ENCODE results near the gene FAAP100.

The FAAP100 gene

GRCh38 chr17:81527591-81528383 lies 24.4 kb downstream of the FAAP100 start, which contains the start of gene FSCN2:
Gene FSCN2, plus strand, starts transcription at chr17:81528377. Its CDS starts 155 bp downstream, at chr17:81528532.
- Histone ChIP-seq H3K36me3 (ENCODE audit: control insufficient read depth in 4 of 4, insufficient read depth in 4 of 4, low read length in 3 of 4) (no peaks in the 10 kb centered on the region), H3K4me3 (ENCODE audit: control insufficient read depth in 1 of 7, extremely low read depth in 1 of 7, insufficient read depth in 4 of 7, low read depth in 2 of 7, low read length in 6 of 7) (no peak within 1 kb of the TSS), H3K4me1 (ENCODE audit: control extremely low read depth in 1 of 4, control insufficient read depth in 4 of 4, insufficient read depth in 4 of 4, low read length in 3 of 4) (peaks cover 0 to 7% (median 6%) of the 10 kb centered on the region in 4 experiments), H3K27ac (ENCODE audit: insufficient read depth in 1 of 2, low read depth in 1 of 2, low read length in 2 of 2, poor library complexity in 1 of 2, severe bottlenecking in 2 of 2) (no peak within 1 kb of the TSS), H3K27me3 (replicated peaks in 2 of 5; ENCODE audit: control insufficient read depth in 4 of 5, insufficient read depth in 5 of 5, low read length in 4 of 5) (peaks cover 0 to 30% (median 0%) of the 10 kb centered on the region in 5 experiments), H3K9me3 (ENCODE audit: control extremely low read depth in 1 of 5, control insufficient read depth in 4 of 5, insufficient read depth in 2 of 5, low read depth in 1 of 5, low read length in 4 of 5) (peaks cover 0 to 3% (median 0%) of the 10 kb centered on the region in 5 experiments)
- POLR2A ChIA-PET: no interaction called here
- 63% methylated on average over 29 of the region's 42 CpGs for WGBS (ENCODE audit: insufficient coverage)
- DNase-seq: no peak
- CTCF ChIA-PET: interaction anchor here (1.0 kb wide), 1 partner anchor 10 kb away, joined by 3 read pairs; no protein-coding TSS in a partner anchor

- POLR2A ChIA-PET: no interaction called here
Observed at GRCh38 chr17:81526662-81527571, 25.2 kb downstream of the FAAP100 start.

GRCh38 chr17:81524865-81525159 lies 27.3 kb downstream of the FAAP100 start:
- H3K4me3 ChIP-seq (ENCODE audit: control insufficient read depth in 1 of 7, extremely low read depth in 1 of 7, insufficient read depth in 4 of 7, low read depth in 2 of 7, low read length in 6 of 7): no peak overlapping the region
- H3K4me1 ChIP-seq (ENCODE audit: control extremely low read depth in 1 of 4, control insufficient read depth in 4 of 4, insufficient read depth in 4 of 4, low read length in 3 of 4): peaks cover 0 to 11% (median 8%) of the 10 kb centered on the region in 4 experiments
- peaks cover 0 to 29% (median 0%) of the 10 kb centered on the region in 5 experiments for H3K27me3 ChIP-seq (replicated peaks in 2 of 5; ENCODE audit: control insufficient read depth in 4 of 5, insufficient read depth in 5 of 5, low read length in 4 of 5)
- no peaks in the 10 kb centered on the region for H3K36me3 ChIP-seq (ENCODE audit: control insufficient read depth in 4 of 4, insufficient read depth in 4 of 4, low read length in 3 of 4)
- ChIA-PET POLR2A (no interaction called here), CTCF (no interaction called here)
- 84% methylated on average over 5 of the region's 8 CpGs for WGBS (ENCODE audit: insufficient coverage)
- no peaks in the 10 kb centered on the region for H3K9me3 ChIP-seq (ENCODE audit: control extremely low read depth in 1 of 5, control insufficient read depth in 4 of 5, insufficient read depth in 2 of 5, low read depth in 1 of 5, low read length in 4 of 5)
- H3K27ac ChIP-seq (ENCODE audit: insufficient read depth in 1 of 2, low read depth in 1 of 2, low read length in 2 of 2, poor library complexity in 1 of 2, severe bottlenecking in 2 of 2): no peak overlapping the region
- DNase-seq: no peak

More at GRCh38 chr17:81526662-81527571, 25.2 kb downstream of the FAAP100 start:
- Histone ChIP-seq H3K36me3 (ENCODE audit: control insufficient read depth in 4 of 4, insufficient read depth in 4 of 4, low read length in 3 of 4) (no peaks in the 10 kb centered on the region), H3K27ac (ENCODE audit: insufficient read depth in 1 of 2, low read depth in 1 of 2, low read length in 2 of 2, poor library complexity in 1 of 2, severe bottlenecking in 2 of 2) (no peak overlapping the region), H3K4me1 (ENCODE audit: control extremely low read depth in 1 of 4, control insufficient read depth in 4 of 4, insufficient read depth in 4 of 4, low read length in 3 of 4) (peaks cover 0 to 7% (median 6%) of the 10 kb centered on the region in 4 experiments), H3K9me3 (ENCODE audit: control extremely low read depth in 1 of 5, control insufficient read depth in 4 of 5, insufficient read depth in 2 of 5, low read depth in 1 of 5, low read length in 4 of 5) (peaks cover 0 to 3% (median 0%) of the 10 kb centered on the region in 5 experiments), H3K27me3 (replicated peaks in 2 of 5; ENCODE audit: control insufficient read depth in 4 of 5, insufficient read depth in 5 of 5, low read length in 4 of 5) (peaks cover 0 to 29% (median 0%) of the 10 kb centered on the region in 5 experiments), H3K4me3 (ENCODE audit: control insufficient read depth in 1 of 7, extremely low read depth in 1 of 7, insufficient read depth in 4 of 7, low read depth in 2 of 7, low read length in 6 of 7) (no peak overlapping the region)
- DNase-seq: no peak
- WGBS (ENCODE audit: insufficient coverage): 95% methylated on average over 20 of the region's 21 CpGs
- CTCF ChIA-PET: interaction anchor here (0.8 to 1.3 kb wide), 4 partner anchors 11 to 276 kb away, joined by 3 to 5 read pairs (median 3); no protein-coding TSS in a partner anchor

GRCh38 chr17:81524039-81524864 lies 27.9 kb downstream of the FAAP100 start:
- 88% methylated on average over 17 of the region's 18 CpGs for WGBS (ENCODE audit: insufficient coverage)
- H3K9me3 ChIP-seq (ENCODE audit: control extremely low read depth in 1 of 5, control insufficient read depth in 4 of 5, insufficient read depth in 2 of 5, low read depth in 1 of 5, low read length in 4 of 5): no peaks in the 10 kb centered on the region
- H3K36me3 ChIP-seq (ENCODE audit: control insufficient read depth in 4 of 4, insufficient read depth in 4 of 4, low read length in 3 of 4): no peaks in the 10 kb centered on the region
- H3K4me3 ChIP-seq (ENCODE audit: control insufficient read depth in 1 of 7, extremely low read depth in 1 of 7, insufficient read depth in 4 of 7, low read depth in 2 of 7, low read length in 6 of 7): no peak overlapping the region
- POLR2A ChIA-PET: interaction anchor here (0.9 kb wide), 1 partner anchor 10 kb away, joined by 3 read pairs; no protein-coding TSS in a partner anchor
- CTCF ChIA-PET: interaction anchor here (0.7 to 2.5 kb wide), 3 partner anchors 10 to 40 kb away, joined by 3 to 8 read pairs (median 5); partner anchors contain the start of gene ACTG1
- peaks cover 0 to 17% (median 13%) of the 10 kb centered on the region in 4 experiments for H3K4me1 ChIP-seq (ENCODE audit: control extremely low read depth in 1 of 4, control insufficient read depth in 4 of 4, insufficient read depth in 4 of 4, low read length in 3 of 4)
- no peak overlapping the region for H3K27ac ChIP-seq (ENCODE audit: insufficient read depth in 1 of 2, low read depth in 1 of 2, low read length in 2 of 2, poor library complexity in 1 of 2, severe bottlenecking in 2 of 2)
- H3K27me3 ChIP-seq (replicated peaks in 2 of 5; ENCODE audit: control insufficient read depth in 4 of 5, insufficient read depth in 5 of 5, low read length in 4 of 5): peaks cover 0 to 29% (median 0%) of the 10 kb centered on the region in 5 experiments
- DNase-seq: no peak

GRCh38 chr17:81523402-81524038 lies 28.6 kb downstream of the FAAP100 start:
- Histone ChIP-seq H3K36me3 (ENCODE audit: control insufficient read depth in 4 of 4, insufficient read depth in 4 of 4, low read length in 3 of 4) (no peaks in the 10 kb centered on the region), H3K4me3 (ENCODE audit: control insufficient read depth in 1 of 7, extremely low read depth in 1 of 7, insufficient read depth in 4 of 7, low read depth in 2 of 7, low read length in 6 of 7) (no peak overlapping the region), H3K9me3 (ENCODE audit: control extremely low read depth in 1 of 5, control insufficient read depth in 4 of 5, insufficient read depth in 2 of 5, low read depth in 1 of 5, low read length in 4 of 5) (no peaks in the 10 kb centered on the region), H3K27me3 (replicated peaks in 2 of 5; ENCODE audit: control insufficient read depth in 4 of 5, insufficient read depth in 5 of 5, low read length in 4 of 5) (peaks cover 0 to 28% (median 0%) of the 10 kb centered on the region in 5 experiments), H3K27ac (ENCODE audit: insufficient read depth in 1 of 2, low read depth in 1 of 2, low read length in 2 of 2, poor library complexity in 1 of 2, severe bottlenecking in 2 of 2) (no peak overlapping the region), H3K4me1 (ENCODE audit: control extremely low read depth in 1 of 4, control insufficient read depth in 4 of 4, insufficient read depth in 4 of 4, low read length in 3 of 4) (peaks cover 0 to 24% (median 20%) of the 10 kb centered on the region in 4 experiments)
- ChIA-PET CTCF (interaction anchor here (0.7 to 2.5 kb wide), 8 partner anchors 8 to 214 kb away, joined by 3 to 8 read pairs (median 3); partner anchors contain the start of gene ACTG1), POLR2A (interaction anchor here (0.6 to 0.9 kb wide), 3 partner anchors 10 to 114 kb away, joined by 3 read pairs; no protein-coding TSS in a partner anchor)
- 53% methylated on average over 17 of the region's 17 CpGs for WGBS (ENCODE audit: insufficient coverage)
- DNase-seq: no peak
